CMK (cell line): ENCODE data around the gene DNMBP.
"Not testable (repeated sequence)": the region's sequence is repeated elsewhere in the genome, so short reads cannot be mapped to it uniquely, and the experiment has no call there.

Source experiments
- DNase-seq: peaks from one replicate; pipeline ENCODE4 v3.0.0-alpha.2; 2010; ENCODE audit warnings: low read depth

Gene DNMBP

DNA sequence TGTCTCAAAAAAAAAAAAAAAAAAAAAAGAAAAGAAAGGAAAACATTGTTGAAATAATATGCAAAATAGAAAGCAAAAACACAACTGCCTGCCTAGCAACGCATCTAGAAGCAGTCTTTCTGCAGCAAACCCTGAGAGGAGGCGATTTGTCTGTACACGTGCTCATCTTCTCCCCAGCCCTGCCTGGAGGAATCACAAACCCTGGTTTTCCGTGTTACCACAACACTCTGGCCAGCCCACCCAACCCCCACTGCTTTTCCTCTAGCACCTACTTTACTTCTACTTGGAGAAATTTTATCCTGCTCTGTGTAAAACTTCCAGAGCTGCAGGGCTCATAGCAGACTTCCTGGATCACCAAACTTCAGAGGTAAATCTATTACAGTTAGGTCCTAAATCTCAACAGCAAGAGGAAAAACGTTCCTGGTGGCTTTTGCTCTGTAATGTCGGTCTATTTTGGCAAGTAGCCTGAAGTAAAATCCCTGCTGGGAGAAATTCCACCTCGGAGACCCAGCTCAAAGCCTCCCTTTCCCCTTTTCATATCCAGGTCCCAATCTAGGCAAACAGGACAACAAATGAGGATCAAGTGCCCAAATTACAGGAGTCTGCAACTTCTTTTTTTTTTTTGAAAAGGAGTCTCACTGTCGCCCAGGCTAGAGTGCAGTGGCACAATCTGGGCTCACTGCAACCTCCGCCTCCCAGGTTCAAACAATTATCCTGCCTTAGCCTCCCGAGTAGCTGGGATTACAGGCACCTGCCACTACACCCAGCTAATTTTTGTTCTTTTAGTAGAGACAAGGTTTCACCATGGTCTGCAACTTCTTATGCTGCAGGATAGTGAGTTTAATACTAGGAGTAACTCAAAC lies 91.6 kb downstream of the DNMBP start:
- no peak for DNase-seq

- no peak for DNase-seq
These were observed 93.0 kb downstream of the DNMBP start for GRCh38 chr10:99916776-99917175.

GRCh38 chr10:99915414-99915813 lies 94.3 kb downstream of the DNMBP start:
- DNase-seq: no peak

DNA sequence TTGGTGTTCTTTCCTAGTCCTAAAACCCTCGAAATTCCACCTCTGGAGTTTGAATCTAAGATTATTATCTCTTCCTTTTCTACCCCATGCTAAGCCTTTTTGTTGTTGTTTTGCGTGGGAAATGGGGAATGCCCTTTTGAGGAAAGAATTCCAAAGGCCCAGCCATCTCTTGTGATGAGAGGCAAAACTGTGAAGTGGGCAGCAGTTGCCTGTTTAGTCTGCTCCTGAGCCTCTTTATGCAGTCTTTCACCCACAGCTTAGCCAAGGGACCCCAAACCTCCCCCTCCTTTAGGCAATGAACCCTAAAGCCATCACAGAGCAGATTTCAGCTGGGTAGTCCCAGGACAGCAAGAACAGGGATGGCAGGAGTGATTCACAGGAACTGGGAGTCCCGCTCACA lies 95.5 kb downstream of the DNMBP start:
- DNase-seq: no peak

DNA sequence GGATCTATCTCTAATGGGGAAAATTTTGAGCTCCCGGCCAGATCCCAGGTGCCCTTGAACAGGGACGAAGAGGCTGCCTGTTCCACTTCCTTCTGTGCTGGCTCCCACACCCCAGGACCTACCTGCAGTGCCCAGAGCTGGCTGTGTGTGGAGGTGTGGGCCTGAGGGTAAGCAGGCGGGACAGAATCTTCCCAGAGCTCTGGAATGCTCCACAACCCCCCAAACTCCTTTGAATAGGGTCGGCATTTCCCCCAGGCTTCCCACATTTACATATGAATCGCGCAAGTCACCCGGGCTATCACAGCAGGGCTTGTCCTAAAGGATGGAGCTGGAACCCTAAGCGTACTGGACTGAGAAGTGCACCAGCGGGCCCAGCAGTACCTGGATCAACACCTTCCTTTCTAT lies 95.9 kb downstream of the DNMBP start:
- DNase-seq: no peak

- DNase-seq: no peak
These were observed 97.7 kb downstream of the DNMBP start for GRCh38 chr10:99912041-99912440.

DNA sequence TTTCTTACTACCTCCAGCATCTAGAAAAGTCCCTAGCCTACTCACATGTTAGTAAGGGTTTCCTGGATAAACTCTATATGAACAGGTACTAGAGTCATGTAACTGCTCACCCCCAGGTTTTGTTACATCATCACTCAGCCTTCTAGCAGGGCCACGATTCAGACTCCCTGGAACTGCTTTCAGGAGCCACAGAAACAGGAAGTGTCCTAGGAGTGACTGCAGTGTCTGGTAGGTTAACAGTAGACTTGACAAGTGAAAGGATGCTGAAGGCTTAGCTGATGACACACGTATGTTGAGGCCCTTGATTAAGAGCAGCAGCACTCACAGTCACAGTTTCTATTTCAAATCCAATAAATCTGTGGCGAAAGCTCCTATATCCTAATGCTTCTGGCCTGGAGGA lies 101.2 kb downstream of the DNMBP start:
- no peak for DNase-seq

DNA sequence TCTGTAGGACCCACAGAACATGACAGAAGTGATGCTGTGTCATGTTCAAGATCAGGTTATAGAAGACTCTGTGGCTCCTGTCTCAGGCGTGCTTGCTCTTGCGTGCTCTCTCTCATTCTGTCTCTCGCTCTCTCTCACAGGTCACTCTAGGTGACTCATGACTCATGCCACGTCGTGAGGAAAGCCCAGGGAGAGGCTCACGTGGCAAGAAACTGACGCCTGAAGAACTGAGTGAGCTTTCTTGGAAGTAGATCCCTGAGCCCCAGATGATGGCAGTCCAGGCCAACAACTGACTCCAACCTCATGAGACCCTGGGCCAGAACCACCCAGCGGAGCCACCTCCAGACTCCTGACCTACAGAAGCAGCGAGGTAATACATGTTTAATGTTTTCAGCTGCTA lies 103.3 kb downstream of the DNMBP start:
- DNase-seq: no peak

DNA sequence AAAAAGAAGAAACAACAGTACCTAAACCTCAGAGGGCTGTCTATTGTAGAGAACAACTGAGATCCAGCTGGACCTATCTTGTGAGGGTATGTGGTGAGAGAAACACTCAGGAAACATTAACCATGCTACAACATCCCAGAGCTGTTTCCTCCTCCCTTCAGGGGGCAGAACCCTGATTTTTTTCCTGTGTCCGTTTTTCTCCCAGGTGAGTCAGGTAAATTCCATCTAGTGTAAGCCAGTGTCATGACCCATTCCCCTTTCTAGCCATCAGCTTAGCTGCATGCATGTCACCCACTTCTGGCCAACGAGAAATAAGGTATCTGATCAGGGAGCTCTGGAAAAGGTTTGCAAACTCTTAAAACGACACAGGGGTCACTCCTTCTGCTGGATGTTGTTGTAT lies 103.8 kb downstream of the DNMBP start:
- DNase-seq: no peak

- no peak for DNase-seq
These were observed 113.9 kb downstream of the DNMBP start for GRCh38 chr10:99895867-99896266.

DNA sequence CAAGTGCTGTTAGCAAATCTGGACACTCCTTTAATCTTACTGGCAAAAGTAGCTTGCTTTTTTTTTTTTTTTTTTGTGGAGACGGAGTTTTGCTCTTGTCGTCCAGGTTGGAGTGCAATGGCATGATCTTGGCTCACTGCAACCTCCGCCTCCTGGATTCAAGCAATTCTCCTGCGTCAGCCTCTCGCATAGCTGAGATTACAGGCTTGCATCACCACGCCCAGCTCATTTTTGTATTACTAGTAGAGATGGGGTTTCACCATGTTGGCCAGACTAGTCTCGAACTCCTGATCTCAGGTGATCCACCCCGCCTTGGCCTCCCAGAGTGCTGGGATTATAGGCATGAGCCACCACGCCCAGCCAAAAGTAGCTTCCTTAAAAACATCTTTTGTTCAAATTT lies 114.7 kb downstream of the DNMBP start:
- not testable (repeated sequence) for DNase-seq

DNA sequence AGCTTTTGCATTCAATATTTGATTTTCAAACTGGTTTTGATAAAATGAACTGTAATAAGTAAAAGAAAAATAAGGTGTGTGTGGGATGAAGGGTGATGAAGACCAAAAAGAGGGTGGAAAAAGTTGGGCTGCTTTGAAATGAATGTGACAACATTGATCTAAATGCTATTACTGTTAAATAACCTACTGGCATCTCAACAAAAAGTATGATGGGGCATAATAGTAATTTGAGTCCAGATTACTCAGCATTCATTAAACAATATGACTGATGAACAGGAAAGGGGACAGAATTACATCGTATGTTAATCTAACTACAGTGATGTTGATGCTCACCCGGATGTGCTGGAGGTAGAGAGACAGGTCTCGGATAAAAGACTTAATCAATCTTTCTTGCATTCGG lies 115.1 kb downstream of the DNMBP start:
- DNase-seq: no peak

- DNase-seq: no peak
These were observed 121.1 kb downstream of the DNMBP start for GRCh38 chr10:99888622-99889021.

DNA sequence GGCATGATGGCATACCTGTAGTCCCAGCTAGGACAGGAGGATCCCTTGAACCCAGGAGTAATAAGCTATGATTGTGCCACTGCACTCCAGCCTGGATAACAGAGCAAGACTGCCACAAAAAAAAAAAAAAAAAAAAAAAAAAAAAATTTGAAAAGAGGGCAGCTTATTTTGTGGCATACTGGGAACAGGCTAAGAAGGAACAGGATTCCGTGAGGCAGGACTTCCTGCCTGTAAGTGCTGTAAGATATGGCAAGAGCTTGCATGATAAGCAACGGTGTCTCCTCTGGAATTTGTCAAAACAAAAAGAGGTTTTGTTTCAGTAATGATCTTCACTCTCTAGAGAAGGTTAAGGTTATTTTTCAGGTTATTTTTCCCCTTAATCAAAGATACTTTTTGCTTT lies 126.2 kb downstream of the DNMBP start:
- no peak for DNase-seq

DNA sequence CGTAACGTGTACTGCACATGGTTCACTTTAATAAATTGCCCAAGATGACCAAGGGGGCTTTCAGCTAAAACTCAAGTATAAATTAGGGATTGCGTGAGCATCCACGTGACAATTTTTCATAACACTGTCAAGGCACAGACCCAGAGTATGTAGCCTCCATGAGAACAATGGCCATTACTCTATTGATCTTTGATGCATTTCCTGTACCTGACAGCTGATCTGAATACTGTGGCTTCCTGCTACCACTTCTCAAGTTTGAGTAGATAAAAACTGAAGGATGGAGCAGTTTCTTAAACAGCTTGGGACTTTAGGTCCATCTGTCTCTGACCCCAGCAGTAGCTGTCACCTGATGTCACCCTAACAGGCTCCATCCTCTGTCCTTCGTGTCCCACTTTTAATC lies 128.4 kb downstream of the DNMBP start:
- no peak for DNase-seq

- no peak for DNase-seq
These were observed 129.5 kb downstream of the DNMBP start for GRCh38 chr10:99880080-99880835.

DNA sequence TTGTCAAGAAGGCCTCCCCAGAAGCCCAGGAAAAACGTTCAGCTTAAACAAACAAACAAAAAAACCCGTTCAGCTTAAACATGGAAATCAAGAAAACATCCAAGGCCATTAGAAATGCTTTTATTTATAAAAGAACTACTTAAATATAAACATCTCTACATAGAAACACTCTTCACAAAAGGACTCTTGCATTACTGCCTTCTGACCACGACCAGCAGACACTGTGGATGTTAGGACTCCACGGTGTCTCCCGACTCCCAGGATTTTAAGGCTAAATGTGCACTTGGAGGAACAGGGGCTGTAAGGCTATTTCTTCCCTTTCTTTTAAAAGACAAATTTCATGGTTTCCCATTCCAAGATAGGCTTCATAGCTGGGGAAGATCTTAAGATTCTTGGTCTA lies 134.3 kb downstream of the DNMBP start:
- no peak for DNase-seq

- no peak for DNase-seq
These were observed 135.2 kb downstream of the DNMBP start for GRCh38 chr10:99874341-99875085.

- DNase-seq: no peak
These were observed 135.9 kb downstream of the DNMBP start for GRCh38 chr10:99873846-99874245.

- DNase-seq: no peak
These were observed 137.2 kb downstream of the DNMBP start for GRCh38 chr10:99872367-99873162.

DNA sequence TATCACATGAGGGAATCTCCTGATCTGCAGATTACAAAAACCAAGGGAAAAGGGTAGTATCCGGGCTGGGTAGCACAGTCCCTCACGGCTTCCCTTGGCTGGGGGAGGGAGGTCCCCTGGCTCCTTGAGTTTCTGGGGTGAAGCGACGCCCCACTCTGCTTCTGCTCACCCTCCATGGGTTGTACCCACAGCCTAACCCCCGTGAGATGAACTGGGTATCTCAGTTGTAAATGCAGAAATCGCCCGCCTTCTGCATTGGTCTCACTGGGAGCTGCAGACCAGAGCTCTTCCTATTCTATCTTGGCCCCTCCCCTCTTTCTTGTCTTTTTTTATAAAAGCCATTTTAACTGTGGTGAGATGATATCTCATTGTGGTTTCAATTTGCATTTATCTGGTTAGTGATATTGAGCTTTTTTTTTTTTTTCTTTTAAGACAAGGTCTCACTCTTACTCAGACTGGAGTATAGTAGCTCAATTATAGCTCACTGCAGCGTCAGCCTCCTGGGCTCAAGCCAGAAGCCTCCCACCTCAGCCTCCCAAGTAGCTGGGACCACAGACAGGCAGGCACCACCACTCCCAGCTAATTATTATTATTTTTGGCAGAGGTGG lies 139.5 kb downstream of the DNMBP start:
- DNase-seq: no peak
